ENCODE data around the gene AGO3.

Gene AGO3

DNA sequence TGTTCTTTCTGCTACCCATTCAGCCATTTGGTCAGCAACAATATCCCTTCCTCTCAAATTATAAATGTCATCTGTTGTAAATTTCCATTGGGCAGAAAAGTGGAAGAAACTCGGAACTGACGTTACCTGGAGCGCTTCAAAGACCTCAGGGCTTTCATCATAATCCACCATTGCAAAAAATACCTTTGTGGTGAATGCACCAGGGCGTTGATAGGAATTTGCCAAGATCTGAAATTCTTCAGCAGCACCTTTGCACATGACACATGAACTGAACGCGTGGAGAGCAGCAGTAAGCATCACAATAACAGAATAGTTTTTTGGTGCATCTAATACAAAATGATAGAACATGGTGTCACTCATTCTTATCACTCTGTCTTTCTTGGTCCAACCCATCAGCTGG lies 149.9 kb downstream of the AGO3 start:
- no peak for DNase-seq

DNA sequence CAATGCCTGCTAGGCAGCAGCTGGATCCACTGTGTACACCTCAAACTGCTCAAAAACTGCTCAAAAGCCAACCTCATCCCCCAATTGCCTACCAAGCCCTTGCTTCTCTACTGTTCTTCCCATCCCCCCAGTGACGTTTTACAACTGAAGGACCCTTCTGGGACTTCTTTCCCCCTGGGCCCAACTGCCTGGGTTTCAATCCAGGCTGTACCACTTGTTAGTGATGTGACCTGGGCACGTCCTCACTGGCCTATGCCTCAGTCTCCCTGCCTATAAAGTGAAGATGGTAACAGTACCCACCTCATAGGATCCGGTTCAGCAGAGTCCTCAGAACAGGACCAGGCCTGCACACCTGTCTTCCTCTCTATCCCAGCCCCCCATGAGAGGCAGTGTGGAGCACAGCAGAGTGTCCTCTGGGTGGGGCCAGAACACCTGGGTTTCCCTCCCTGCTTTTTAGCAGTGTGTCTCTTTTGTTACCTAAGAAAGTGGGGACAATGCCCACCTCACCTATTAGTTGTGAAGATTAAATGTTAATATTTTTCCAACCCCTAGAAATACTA lies 151.1 kb downstream of the AGO3 start:
- DNase-seq: no peak

DNA sequence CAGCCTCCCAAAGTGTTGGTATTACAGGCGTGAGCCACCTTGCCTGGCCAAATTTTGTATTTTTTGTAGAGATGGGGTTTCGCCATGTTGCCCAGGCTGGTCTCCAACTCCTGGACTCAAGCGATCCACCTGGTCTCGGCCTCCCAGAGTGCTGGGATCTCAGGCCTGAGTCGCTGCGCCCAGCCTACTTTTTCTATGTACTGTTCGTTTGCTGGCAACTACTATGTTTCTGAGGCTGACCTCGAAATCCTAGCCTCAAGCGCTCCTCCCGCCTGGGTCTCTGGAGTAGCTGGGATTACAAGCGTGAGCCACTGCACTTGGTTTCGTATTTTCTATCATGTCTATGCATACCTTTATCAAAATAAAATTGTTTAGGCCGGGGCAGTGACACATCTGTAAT lies 152.3 kb downstream of the AGO3 start:
- DNase-seq: no peak

DNA sequence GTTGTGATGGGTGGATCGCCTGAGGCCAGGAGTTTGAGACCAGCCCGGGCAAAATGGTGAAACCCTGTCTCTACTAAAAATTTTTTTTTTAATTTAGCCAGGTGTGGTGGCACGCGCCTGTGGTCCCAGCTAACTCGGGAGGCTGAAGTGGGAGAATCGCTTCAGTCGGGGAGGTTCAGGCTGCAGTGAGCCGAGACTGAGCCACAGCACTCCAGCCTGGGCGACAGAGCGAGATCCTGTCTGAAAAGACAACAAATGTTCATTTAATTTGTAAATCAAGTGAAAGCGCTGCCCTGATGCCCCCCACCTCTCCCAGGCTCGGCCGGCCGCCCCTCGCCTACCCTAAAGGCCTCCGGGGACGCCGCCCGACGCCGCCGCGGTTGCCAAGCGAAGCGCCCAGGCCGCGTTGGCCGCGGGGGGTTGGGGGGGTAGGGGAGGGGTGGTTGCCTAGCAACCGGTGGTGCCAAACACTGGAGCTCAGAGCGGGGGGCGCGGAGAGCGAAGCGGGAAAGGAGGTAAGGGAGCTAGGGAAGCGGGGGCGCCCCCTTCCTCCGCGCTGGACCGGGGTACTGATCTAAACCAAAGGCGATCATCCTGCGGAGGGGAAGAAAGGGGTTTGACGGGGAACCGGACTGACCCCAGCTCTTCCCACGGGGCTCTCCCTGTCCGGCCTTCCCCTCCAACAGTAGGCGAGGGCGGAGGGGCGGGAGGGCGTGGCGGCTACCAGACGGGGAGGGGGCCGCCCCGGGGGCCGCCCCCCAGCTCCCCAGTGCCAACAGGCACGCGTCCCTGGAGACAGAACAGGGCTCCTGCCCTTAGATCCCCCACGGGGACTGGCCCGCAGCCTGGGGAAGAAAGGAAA lies 153.0 kb downstream of the AGO3 start, which contains the start of gene TEKT2:
TEKT2 (plus strand) TSS at position 460 of the 862 bp plus-strand sequence. CDS start 828 bp downstream, outside the sequence.
- peak in 42 of 56 donors; percentile 22 to 80 (median 48) for DNase-seq

DNA sequence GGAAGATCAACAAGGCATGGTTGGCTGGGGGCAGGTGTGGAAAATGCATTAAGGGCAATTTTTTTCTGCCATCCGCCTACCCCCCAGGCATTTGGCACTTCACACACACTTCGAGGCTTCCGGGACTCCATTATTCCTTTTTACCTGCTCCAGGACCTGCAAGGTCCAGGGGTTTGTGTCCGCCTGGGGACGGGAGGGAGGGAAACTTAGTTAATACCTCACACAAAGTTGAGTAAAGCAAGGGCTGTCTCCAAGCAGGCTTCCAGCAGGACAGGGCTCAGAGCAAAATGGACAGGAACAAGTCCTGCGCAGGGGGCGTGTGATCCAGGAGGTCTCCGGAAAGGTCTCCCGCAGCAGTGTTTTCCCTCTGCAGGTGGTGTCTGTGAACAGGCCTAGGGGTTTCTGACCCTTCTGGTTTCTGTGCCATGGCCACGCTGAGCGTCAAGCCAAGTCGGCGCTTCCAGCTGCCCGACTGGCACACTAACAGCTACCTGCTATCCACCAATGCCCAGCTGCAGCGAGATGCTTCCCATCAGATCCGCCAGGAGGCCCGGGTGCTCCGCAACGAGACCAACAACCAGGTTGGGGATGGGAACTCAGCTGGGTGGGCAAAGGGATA lies 153.7 kb downstream of the AGO3 start:
- DNase-seq: peak in 2 of 56 donors; percentile 21 to 43

DNA sequence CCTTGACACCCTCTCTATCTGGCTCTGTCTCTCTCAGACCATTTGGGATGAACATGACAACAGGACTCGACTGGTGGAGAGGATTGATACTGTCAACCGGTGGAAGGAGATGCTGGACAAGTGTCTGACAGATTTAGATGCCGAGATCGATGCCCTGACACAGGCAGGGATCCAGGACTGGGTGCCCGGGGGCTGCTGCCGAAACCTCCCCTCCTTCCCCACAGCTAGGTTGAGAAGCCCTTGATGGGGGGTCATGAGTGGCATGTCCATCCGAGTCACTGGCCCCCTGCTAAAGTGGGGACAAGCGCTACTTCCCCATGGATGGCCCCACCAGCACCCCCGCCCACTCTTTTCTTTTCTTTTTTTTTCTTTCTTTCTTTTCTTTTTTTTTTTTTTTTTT lies 154.2 kb downstream of the AGO3 start:
- no peak for DNase-seq

DNA sequence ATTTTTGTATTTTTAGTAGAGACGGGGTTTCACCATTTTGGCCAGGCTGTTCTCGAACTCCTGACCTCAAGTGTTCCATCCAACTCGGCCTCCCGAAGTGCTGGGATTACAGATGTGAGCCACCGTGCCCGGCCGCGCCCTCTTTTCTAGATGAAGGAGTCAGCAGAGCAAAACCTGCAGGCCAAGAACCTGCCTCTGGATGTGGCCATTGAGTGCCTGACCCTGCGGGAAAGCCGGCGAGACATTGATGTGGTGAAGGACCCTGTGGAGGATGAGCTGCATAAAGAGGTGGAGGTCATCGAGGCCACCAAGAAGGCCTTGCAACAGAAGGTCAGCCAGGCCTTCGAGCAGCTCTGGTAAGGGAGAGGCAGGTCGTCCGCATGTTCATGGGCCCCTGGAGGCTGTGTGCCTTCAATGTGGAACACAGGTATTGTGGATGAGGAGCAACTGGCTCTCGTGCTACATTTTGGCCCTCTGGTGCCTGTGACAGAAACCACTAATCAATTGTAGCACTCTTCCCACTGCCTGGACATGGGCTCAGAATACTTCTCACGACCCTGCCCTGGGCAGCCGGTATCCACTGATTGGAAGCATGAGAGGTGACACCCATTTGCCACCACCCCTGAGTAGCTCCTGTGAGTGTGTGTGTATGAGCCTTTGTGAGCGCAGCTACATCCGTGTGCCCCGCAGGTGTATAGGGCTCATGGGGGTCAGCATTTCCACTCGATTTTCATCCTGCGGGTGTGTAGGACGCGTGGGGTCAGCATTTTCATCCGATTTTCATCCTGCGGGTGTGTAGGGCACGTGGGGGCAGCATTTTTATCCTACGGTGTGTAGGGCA lies 155.0 kb downstream of the AGO3 start:
- no peak for DNase-seq

DNA sequence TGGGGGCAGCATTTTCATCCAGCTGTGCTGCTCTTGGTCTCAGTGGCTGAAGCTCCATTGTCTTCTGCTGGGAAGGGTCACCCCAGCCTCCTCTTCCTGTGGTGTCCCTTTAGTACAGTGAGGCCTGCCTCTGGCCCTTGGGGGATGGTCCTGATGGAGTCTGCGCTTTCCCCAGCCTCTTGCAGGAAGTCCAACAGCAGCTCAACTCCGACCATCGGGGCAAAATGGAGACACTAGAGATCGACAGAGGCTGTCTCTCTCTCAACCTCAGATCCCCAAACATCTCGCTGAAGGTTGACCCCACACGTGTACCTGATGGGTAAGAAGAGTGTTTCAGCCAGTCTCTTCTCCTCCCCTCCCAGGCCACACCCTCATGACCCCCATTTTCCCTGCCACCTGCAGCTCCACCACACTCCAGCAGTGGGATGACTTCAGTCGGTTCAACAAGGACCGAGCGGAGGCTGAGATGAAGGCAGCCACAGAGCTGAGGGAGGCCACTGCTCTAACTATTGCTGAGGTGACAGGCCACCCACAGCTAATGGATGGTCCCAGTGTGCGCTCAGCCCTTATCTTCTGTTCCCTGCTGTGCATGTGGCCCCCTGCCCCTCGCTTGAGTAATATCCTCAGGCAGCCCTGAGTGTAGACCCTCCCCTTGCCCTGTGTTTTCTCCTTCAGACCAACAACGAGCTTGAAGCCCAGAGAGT lies 155.8 kb downstream of the AGO3 start:
- no peak for DNase-seq

DNA sequence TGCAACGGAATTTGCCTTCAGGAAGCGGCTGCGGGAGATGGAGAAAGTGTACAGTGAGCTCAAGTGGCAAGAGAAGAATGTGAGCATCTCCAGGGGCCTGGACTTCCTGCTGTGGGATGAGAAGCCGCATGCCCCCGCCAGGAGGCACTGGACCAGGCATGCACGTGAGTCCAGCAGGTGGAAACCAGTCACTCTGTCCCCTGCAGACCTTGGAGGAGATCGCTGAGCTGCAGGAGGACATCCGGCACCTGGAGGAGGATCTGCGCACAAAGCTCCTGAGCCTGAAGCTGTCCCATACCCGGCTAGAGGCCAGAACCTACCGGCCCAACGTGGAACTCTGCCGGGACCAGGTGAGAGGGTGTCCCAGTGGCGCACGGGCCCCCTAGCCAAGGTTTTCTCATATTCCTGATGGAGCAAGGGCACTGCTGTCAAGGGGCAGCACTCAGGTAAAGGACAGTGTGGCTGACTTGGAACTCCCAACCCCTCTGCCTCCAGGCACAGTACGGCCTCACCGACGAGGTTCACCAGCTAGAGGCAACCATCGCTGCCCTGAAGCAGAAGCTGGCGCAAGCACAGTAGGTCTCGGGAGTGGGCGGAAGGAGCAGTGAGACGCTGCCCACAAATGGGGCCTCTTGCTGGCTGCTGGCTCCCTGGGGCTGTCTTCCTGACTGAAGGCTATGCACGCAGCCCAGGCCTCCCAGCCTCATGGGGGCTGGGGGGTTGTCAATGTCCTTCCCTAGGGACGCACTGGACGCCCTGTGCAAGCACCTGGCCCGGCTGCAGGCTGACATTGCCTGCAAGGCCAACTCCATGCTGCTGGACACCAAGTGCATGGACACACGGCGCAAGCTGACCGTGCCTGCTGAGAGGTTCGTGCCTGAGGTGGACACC lies 156.6 kb downstream of the AGO3 start:
- no peak for DNase-seq

DNA sequence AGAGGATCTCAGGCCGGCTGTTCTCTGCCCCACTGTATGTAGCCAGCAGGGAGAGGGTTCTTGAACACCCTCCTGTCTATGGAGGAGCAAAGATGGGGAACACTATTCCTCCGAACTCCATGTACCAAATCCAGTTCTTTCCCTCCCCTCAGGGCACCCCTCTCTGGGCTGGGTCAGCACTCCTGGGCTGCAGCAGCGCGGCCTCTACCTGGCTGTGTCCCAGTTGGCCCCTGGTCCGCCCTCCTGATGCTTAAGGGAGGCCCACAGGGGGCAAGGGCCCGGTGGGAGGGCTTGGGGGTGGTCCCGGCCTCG lies 157.3 kb downstream of the AGO3 start:
- no peak for DNase-seq

DNA sequence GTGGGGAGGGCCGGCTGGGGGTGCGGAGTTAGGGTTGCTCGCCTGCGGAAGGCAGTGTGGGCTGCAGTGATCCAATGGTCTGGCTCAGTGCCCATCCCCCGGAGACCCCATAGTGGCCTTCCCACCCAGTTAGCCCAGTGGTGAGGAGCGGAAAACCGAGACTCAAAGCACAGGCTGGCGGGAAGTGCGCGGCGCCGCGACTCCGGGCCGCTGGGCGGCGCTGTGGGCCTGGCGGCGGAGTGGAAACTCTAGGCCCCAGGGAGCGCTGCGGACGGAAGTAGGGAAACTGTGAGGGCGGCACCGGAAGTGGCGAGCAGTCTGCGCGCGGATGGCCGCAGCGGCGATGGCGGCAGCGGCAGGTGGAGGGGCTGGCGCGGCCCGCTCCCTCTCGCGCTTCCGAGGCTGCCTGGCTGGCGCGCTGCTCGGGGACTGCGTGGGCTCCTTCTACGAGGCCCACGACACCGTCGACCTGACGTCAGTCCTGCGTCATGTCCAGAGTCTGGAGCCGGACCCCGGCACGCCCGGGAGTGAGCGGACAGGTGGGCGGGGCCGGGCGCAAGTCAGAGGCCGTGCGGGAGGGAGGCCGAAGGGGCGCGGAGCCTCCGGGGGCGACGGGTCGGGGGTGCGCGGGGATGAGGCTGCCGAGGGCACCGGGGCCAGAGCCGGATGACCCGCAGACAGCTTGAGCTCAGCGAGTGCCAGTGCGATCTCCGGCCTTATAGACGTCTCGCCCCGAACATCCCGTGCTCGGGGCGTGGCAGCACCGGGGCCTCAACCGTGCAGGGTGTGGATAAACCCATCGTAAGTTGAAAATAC lies 157.9 kb downstream of the AGO3 start, which contains the start of gene ADPRS:
ADPRS (plus strand) TSS at position 316 of the 816 bp plus-strand sequence; CDS start at position 329, 13 bp downstream.
- peak in 53 of 56 donors; percentile 15 to 91 (median 78) for DNase-seq

DNA sequence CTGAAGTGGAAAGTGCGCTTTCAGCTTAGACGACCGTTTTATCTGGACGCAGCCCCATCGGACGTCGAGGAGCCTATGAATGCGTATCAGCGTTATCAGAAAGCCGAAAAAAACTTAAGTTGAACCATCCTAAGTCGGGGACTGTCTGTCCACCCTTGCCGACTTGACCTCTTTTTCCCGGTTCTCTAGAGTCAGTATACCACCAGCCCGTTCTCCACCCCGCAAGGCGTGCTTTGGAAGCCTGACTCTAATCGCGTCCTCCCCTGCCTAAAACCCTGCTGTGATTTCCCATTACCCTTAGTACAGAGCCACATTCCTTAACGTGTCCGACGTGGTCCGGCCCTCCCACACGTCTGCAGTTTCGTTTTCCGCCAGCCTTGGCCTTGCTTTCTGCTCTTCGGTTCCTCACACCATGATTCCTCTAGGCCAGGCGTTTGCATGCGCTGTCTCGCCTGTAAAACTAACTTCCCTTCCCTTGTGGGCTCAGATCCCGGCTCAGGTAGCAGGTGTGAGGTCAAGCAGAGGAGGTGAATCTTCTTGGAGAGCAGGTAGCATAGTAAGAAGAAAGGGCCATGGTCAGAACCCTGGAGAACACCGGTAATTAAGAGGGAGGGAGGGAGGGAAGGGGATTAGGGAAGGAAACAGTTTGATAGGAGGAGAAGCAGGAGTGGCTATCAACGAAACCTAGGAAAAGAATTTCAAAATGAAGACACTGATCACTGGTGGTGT lies 158.7 kb downstream of the AGO3 start:
- DNase-seq: no peak

DNA sequence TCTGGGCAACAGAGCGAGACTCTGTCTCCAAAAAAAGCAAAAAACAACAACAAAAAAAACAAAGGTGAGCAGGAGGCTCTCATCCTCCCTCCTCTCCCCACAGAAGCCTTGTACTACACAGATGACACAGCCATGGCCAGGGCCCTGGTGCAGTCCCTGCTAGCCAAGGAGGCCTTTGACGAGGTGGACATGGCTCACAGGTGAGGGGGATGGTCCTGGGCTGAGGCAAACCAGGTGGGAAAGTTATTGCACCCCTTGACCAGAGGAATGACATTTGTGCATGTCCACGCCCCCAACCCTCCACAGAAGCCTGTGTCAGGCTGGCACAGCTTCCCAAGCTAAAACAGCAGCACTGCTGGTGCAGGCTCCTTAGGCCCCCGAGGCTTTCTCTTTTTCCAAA lies 160.2 kb downstream of the AGO3 start:
- no peak for DNase-seq

DNA sequence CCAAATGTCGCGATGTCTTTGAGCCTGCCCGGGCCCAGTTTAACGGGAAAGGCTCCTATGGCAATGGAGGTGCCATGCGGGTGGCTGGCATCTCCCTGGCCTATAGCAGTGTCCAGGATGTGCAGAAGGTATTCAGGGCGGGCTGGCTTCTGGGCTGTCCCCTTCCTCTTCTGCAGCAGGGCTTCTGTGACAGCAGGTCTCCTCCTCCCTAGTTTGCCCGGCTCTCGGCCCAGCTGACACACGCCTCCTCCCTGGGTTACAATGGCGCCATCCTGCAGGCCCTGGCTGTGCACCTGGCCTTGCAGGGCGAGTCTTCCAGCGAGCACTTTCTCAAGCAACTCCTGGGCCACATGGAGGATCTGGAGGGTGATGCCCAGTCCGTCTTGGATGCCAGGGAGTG lies 160.8 kb downstream of the AGO3 start:
- DNase-seq: no peak

DNA sequence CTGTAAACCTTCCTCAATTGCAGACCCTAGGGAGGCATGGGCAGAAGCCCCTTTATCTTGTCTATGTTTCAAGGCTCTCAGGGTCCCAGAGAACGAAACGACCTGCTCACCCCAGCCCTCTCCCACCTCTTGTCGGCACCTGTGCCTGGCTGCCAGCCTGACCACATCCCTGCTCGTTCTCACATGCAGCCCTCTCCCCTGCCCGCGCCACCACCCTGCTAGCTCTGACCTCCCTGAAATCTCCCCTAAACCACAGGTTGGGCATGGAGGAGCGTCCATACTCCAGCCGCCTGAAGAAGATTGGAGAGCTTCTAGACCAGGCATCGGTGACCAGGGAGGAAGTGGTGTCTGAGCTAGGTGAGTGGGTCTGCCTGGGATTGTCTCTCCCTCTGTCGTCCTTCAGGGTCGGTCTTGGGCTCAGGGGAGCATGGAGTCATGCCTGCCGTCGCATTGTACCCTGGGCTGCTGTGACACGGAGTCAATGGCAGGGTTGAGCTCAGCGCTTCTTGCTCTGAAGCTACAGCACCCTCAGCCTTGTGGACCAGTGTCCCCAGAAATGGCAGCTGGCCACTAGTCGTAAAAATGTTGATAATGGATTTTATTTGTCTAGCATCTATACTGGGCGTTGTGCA lies 161.4 kb downstream of the AGO3 start:
- DNase-seq: no peak

DNA sequence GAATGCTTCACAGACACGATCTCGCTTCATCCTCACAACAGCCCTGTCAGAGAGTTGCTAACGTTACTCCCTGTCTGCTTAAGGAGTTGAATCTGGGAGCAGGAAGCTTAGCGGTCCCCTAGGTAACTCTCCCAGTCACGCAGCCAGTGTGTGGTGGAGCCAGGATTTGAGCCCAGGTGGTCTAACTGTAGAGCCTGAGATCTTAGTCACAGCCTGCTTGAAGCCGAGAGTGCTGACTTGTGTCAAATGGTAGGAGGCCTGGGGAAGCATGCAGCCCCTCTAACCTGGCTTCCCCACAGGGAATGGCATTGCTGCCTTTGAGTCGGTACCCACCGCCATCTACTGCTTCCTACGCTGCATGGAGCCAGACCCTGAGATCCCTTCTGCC lies 161.9 kb downstream of the AGO3 start:
- DNase-seq: no peak

DNA sequence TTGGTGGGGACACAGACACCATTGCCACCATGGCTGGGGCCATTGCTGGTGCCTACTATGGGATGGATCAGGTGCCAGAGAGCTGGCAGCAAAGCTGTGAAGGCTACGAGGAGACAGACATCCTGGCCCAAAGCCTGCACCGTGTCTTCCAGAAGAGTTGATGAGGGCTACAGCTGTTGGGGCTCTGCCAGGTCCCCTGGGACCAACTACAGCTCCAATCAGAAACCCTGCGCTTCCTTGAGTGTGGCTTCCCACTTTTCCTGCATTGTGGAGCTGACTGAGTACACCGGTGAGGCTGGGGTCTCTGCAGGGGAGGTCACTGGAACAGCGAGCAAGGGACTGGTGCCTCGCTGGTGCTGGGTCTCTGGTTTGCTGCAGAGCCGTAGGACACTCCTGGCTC lies 162.3 kb downstream of the AGO3 start:
- peak in 1 of 56 donors; percentile 42 for DNase-seq

DNA sequence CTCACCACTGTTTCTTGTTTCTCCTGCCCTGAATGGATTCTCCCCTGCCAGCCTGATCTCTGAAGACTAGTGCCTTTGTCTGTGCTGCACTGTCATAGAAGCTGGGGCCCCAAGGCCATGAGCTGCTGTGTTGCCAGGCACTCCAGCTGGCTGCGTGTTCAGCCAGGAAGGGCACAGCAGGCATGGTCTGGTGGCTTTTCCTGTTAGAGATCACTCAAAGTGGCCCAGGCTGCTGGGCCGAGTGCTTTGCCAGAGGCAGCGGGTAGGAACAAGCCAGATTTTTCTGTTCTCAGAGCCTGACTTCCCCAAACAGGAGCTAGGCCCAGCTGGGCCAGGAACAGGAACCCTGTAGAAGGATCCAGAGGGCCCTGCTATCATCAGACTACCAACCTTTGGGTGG lies 163.0 kb downstream of the AGO3 start:
- DNase-seq: peak in 53 of 56 donors; percentile 37 to 95 (median 78)

Measured in amygdala (tissue), 56 donors.